Measurements from ENCODE around the gene TBL3.

GRCh38 chr16:1980770-1981087 is 8.9 kb downstream of the TBL3 start:
- TF ChIP-seq REST (IDR thresholded peaks at IDR 0.05; ENCODE audit: insufficient read depth in 1 of 2, low read depth in 2 of 2, low read length in 2 of 2), result no peak
- TF ChIP-seq TAF1 (IDR thresholded peaks at IDR 0.05; ENCODE audit: borderline replicate concordance, insufficient read depth, low read length), result no peak
- TF ChIP-seq POLR2AphosphoS5 (IDR thresholded peaks at IDR 0.05; ENCODE audit: low read depth, low read length), result no peak
- no peak for TF ChIP-seq SIN3A (IDR thresholded peaks at IDR 0.05; ENCODE audit: borderline replicate concordance, insufficient read depth, low read length)
- TF ChIP-seq FOXP2 (optimal IDR thresholded peaks at IDR 0.05; ENCODE audit: borderline replicate concordance, extremely low read depth, extremely low read length, insufficient read depth), result no peak
